ENCODE results near the gene SYNPO2. TPM values are rescaled to one million over a fixed set of nuclear protein-coding genes. Genes with fewer than 3 reads are reported as not detected.
A peak's percentile ranks its signal among the peaks of the same experiment; 100 is the strongest.

SYNPO2 gene
- total RNA-seq, 4 donors from 2014 or later = 144 to 400 (median 228) TPM

DNA sequence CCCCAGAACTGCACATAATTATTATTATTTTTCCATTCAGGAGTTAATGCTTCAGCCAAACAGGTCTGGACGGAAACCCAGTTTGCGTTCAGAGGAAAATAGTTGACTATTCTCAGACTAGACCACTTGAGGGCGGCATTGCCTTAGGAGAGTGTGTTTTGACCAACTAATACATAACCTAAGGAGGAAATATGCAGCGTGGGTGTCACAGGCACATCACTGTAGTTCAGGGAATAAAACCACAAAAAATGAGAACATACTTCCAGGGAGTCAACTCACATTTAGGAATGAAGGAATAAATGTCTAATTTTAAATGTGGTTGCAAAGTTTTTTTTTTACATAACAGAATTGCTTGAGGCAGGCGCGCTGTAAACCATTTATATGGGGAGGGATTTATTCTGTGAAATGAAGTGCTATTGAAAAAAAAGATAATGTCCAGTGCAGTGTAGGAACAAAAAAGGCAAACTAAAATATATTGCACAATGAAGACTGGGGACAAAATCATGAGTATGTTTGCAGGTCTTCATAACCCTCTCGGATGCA is 93.3 kb downstream of the SYNPO2 start:
- TF ChIP-seq, protein P1, sequence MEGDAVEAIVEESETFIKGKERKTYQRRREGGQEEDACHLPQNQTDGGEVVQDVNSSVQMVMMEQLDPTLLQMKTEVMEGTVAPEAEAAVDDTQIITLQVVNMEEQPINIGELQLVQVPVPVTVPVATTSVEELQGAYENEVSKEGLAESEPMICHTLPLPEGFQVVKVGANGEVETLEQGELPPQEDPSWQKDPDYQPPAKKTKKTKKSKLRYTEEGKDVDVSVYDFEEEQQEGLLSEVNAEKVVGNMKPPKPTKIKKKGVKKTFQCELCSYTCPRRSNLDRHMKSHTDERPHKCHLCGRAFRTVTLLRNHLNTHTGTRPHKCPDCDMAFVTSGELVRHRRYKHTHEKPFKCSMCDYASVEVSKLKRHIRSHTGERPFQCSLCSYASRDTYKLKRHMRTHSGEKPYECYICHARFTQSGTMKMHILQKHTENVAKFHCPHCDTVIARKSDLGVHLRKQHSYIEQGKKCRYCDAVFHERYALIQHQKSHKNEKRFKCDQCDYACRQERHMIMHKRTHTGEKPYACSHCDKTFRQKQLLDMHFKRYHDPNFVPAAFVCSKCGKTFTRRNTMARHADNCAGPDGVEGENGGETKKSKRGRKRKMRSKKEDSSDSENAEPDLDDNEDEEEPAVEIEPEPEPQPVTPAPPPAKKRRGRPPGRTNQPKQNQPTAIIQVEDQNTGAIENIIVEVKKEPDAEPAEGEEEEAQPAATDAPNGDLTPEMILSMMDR (IDR thresholded peaks at IDR 0.05) = peak; percentile 84 to 92 (median 90)
- no peak for TF ChIP-seq POLR2A (IDR thresholded peaks at IDR 0.05)
- no peak overlapping the region for H3K4me3 ChIP-seq

DNA sequence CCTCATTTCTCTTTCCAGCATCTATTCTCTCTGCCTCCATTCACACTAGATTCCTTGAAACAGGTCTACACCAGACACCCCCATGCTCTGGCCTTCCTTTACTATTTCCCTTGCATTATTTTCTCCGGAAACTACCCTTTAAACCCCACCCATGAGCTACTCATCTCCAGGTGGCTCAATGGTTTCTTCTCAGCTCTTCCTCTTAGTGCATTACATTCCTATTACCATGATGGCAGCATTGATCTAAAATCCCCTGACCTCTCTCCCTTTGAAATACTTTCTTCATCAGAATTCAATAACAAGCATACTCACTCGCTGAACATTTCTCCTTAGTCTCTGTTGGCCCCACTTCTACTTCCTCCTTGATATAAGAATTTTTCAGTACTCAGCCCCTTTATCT is 94.6 kb downstream of the SYNPO2 start:
- TF ChIP-seq POLR2A (IDR thresholded peaks at IDR 0.05) = no peak
- TF ChIP-seq, protein P1 (IDR thresholded peaks at IDR 0.05) = no peak
- intact Hi-C loops (cut with DNase I; ENCODE audit: low total_unique reads) = loop anchor here (5.0 to 10.0 kb wide), 2 partner anchors 52 to 304 kb away; no protein-coding TSS in a partner anchor
- DNase-seq = no peak
- no peak overlapping the region for H3K4me3 ChIP-seq
- no peaks in the 10 kb centered on the region for H3K36me3 ChIP-seq
- H3K9me3 ChIP-seq = no peaks in the 10 kb centered on the region
- H3K4me1 ChIP-seq = peaks cover 0 to 5% of the 10 kb centered on the region in 2 donors
- no peaks in the 10 kb centered on the region for H3K27me3 ChIP-seq
- H3K27ac ChIP-seq = peak overlapping the region; percentile 37 to 98

More for the DNA sequence above, 93.3 kb downstream of the SYNPO2 start:
- no peaks in the 10 kb centered on the region for H3K27me3 ChIP-seq
- H3K36me3 ChIP-seq = no peaks in the 10 kb centered on the region
- H3K27ac ChIP-seq = peak overlapping the region; percentile 53 to 98
- peak; percentile 66 to 81 for DNase-seq
- H3K9me3 ChIP-seq = no peaks in the 10 kb centered on the region
- intact Hi-C loops (cut with DNase I; ENCODE audit: low total_unique reads) = loop anchor here (5.0 to 10.0 kb wide), 2 partner anchors 53 to 305 kb away; no protein-coding TSS in a partner anchor
- H3K4me1 ChIP-seq = peaks cover 0 to 5% of the 10 kb centered on the region in 2 donors

DNA sequence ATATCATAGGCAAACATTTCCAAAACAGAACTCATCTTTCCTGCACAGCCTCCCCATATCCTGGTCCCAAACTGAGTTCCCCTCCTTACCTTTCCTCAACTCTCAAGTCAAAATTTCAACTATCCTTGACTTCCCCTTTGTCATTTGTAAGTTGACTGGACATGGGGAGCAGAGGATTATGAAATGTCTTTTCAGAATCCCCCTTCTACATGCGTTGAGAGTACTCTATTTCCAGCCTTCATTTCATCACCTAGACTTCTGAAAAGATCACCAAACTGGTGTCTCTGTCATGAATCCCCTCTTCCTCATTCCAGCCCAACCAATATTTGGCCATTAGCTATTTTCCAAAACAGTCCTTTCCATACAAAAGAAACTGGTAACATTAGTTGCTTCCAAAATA is 95.2 kb downstream of the SYNPO2 start:
- H3K27me3 ChIP-seq = no peaks in the 10 kb centered on the region
- no peaks in the 10 kb centered on the region for H3K9me3 ChIP-seq
- no peaks in the 10 kb centered on the region for H3K36me3 ChIP-seq
- TF ChIP-seq POLR2A (IDR thresholded peaks at IDR 0.05) = no peak
- TF ChIP-seq, protein P1 (IDR thresholded peaks at IDR 0.05) = no peak
- H3K4me3 ChIP-seq = no peak overlapping the region
- intact Hi-C loops (cut with DNase I; ENCODE audit: low total_unique reads) = loop anchor here (5.0 to 10.0 kb wide), 2 partner anchors 51 to 303 kb away; no protein-coding TSS in a partner anchor
- DNase-seq = no peak
- peaks cover 0 to 5% of the 10 kb centered on the region in 2 donors for H3K4me1 ChIP-seq
- H3K27ac ChIP-seq = peak overlapping the region; percentile 82 to 98

DNA sequence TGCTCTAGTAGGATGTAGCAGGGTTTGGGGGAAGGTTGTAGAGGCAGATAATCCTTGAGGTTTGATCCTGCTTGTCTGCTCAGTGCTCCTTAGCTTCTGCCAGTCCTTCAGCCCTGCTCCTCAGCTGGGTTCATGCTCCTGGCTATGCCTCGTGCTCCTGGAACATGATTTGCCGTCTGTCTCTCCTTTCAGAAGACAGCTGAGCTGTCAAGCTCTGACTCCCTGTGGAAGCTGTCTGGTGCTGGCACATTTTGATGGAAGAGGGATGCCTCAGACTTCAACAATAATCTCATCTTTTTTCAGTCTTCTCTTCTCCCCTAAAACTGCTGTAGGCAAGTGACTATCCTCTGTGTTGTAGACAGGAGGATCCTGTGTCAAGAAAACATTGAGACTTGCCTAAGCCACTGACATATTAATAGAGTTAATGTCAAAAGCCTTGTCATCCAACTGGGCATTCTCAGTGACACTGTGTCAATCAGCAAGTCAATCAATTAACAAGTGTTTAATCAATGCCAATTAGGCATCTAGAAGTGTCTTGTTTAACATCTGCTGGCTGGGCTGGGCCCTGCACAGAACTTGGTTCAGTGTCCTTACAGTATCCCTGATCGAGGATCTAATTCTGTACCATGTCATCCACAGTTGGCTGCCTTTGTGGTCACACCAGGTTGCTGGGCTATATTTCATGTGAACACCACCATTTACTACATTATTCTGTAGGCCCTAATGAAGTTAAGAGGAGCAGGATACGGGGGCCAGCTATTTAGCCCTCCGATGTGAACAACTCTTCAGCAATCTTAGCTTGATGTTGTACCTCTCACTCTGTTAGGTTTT is 96.7 kb downstream of the SYNPO2 start:
- no peaks in the 10 kb centered on the region for H3K27me3 ChIP-seq
- H3K4me1 ChIP-seq = peaks cover 0 to 5% of the 10 kb centered on the region in 2 donors
- intact Hi-C loops (cut with DNase I; ENCODE audit: low total_unique reads) = loop anchor here (10.0 kb wide), 1 partner anchor 49 kb away; no protein-coding TSS in a partner anchor
- TF ChIP-seq POLR2A (IDR thresholded peaks at IDR 0.05) = no peak
- TF ChIP-seq, protein P1 (IDR thresholded peaks at IDR 0.05) = no peak
- DNase-seq = no peak
- H3K36me3 ChIP-seq = no peaks in the 10 kb centered on the region
- no peak overlapping the region for H3K4me3 ChIP-seq
- H3K9me3 ChIP-seq = no peaks in the 10 kb centered on the region
- H3K27ac ChIP-seq = peak overlapping the region; percentile 82 to 98
